GM12874 (cell line): ENCODE data around the gene SORCS2.

Source experiments
- CTCF ChIP-seq: IDR thresholded peaks from 2 replicates; pipeline ENCODE4 v1.5.1; 2011; ENCODE audit warnings: low read depth, mild to moderate bottlenecking, control low read depth, low read length, moderate library complexity; ENCODE audit not compliant: insufficient read depth

The SORCS2 gene

GRCh38 chr4:7402526-7402925, 210.2 kb downstream of the SORCS2 start:
- no peak for TF ChIP-seq CTCF

GRCh38 chr4:7403001-7403400, 210.7 kb downstream of the SORCS2 start:
- TF ChIP-seq CTCF, result no peak

GRCh38 chr4:7408166-7408565, 215.8 kb downstream of the SORCS2 start:
- TF ChIP-seq CTCF, result no peak

- no peak for TF ChIP-seq CTCF
Measured at GRCh38 chr4:7410446-7410845, 218.1 kb downstream of the SORCS2 start.

- TF ChIP-seq CTCF, result no peak
Measured at GRCh38 chr4:7411491-7411890, 219.2 kb downstream of the SORCS2 start.

GRCh38 chr4:7411896-7412553, 219.7 kb downstream of the SORCS2 start:
- no peak for TF ChIP-seq CTCF

- no peak for TF ChIP-seq CTCF
Measured at GRCh38 chr4:7412554-7412912, 220.2 kb downstream of the SORCS2 start.
